Activated T-cell treated with anti-CD3 and anti-CD28 coated beads for 48 hours (primary cell): ENCODE data around the gene DUSP8.
"Not testable (repeated sequence)": the region's sequence is repeated elsewhere in the genome, so short reads cannot be mapped to it uniquely, and the experiment has no call there.

ENCODE experiments used
- DNase-seq: peaks from one replicate; pipeline ENCODE4 v3.0.0-alpha.2; 2020; ENCODE audit warnings: low read depth

DUSP8 gene, protein sequence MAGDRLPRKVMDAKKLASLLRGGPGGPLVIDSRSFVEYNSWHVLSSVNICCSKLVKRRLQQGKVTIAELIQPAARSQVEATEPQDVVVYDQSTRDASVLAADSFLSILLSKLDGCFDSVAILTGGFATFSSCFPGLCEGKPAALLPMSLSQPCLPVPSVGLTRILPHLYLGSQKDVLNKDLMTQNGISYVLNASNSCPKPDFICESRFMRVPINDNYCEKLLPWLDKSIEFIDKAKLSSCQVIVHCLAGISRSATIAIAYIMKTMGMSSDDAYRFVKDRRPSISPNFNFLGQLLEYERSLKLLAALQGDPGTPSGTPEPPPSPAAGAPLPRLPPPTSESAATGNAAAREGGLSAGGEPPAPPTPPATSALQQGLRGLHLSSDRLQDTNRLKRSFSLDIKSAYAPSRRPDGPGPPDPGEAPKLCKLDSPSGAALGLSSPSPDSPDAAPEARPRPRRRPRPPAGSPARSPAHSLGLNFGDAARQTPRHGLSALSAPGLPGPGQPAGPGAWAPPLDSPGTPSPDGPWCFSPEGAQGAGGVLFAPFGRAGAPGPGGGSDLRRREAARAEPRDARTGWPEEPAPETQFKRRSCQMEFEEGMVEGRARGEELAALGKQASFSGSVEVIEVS

GRCh38 chr11:1572197-1573076 lies at the start of gene DUSP8:
DUSP8 (minus strand) TSS chr11:1572271; CDS start chr11:1565826, 6,445 bp downstream.
- peak; percentile 87 for DNase-seq

GRCh38 chr11:1619449-1619848 lies 47.4 kb upstream of the DUSP8 start:
- DNase-seq, result no peak

GRCh38 chr11:1618231-1618630 lies 46.2 kb upstream of the DUSP8 start:
- DNase-seq, result no peak

DNA sequence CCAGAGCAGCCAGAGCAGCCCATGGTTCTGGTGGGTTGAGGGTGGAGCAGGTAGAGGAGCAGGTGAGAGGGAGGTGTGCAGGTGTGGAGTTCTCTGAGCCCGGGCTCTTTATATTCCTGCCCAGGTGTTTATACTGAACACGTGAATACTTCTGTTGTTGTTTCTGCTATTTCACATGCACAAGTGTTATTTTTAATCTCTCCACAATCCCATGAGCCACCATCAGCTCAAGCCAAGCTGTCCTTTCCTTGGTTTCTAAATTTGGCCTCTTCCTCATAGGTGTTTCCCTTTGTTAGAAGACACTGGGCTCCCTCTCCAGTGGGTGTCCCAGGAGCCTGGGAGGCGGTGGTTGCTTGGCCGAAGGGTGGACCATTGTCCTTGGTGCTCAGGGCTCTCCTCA lies 36.3 kb upstream of the DUSP8 start, which contains the start of gene KRTAP5-3:
Gene KRTAP5-3, minus strand, starts transcription at position 101 of the 400 bp plus-strand sequence. Its CDS starts 78 bp downstream, at position 23.
- no peak for DNase-seq

GRCh38 chr11:1607901-1608300 lies 35.8 kb upstream of the DUSP8 start:
- DNase-seq, result not testable (repeated sequence)

DNA sequence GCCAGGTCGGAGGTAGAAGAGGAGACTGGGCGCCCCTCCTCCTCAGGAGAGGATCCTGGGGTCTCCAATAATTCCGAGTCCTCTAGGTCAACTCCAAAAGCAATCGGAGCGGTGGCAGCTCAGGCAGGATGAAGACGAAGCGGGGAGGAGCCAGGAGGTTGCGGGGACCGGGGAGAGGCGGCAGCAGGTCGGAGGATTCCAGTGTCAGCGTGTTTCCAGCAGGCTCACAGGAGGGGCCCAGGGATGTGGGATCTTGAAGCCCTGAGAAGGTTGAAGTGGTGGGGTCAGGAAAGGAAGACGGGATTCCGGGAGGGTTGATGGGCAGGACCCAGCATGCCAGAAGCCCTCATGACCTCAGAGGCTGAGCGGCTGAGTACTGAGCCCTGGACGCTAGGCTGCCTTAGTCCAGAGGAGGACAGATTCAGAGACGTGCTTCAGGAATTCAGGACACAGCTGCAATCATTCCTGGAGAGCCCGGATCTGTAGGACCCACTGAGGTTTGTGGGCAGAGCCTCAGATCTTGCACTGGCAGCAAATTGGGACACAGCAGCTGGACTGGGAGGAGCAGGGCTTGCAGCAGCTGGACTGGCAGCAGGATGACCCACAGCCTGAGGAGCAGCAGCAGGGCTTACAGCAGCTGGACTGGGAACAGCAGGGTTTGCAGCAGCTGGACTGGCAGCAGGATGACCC lies 35.2 kb upstream of the DUSP8 start:
- not testable (repeated sequence) for DNase-seq

- DNase-seq, result not testable (repeated sequence)
These were observed 33.9 kb upstream of the DUSP8 start for GRCh38 chr11:1605923-1606322.

GRCh38 chr11:1604711-1605110 lies 32.6 kb upstream of the DUSP8 start:
- no peak for DNase-seq

GRCh38 chr11:1604181-1604580 lies 32.1 kb upstream of the DUSP8 start:
- no peak for DNase-seq

DNA sequence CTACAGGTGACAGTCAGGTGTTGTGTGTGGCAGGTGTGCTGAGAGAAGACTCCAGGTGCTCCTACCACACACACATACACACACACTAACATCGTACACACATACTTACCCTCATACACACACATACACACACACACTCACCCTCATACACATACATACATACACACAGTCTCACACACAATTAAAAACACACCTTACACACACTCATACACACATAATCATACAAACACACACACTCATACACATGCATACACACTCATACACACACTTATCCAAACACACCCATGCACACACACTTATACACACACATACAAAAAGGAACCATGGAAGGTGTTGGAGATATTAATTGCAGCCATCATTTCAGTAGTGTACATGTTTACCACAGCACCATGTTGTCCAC lies 31.6 kb upstream of the DUSP8 start:
- DNase-seq, result no peak

DNA sequence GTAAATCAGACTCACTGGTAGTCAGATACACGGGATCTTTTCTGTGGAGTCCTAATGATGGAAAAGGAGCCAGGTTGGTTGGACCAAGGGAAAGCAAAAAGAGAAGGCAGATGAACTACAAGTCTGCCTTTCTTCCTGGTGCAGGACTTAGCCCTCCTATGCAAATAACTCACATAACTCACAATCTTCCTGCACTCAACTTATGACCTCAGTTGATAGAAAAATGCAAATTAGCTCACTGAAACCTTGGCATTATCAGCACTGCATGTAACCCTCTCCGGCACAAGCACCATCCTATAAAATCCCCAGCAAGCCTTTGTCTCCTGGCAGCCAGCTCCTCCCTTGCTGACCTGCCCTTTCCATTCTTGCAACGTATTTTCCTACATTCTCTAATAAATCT lies 29.6 kb upstream of the DUSP8 start:
- not testable (repeated sequence) for DNase-seq

GRCh38 chr11:1600626-1601025 lies 28.6 kb upstream of the DUSP8 start:
- no peak for DNase-seq

DNA sequence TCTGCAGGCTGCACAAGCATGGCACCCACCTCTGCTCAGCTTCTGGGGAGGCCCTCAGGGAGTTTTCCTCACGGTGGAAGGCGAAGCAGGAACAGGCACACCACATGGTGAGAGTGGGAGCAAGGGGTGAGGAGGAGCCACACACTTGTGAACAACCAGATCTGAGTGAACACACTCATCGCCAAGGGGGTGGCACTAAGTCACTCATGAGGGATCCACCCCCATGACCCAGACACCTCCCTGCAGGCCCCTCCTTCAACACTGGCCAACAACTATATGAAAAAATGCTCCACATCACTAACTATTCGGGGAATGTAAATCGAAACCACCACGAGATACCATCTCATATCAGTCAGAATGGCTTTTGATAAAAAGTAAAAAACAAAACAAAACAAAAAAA lies 26.7 kb upstream of the DUSP8 start:
- DNase-seq, result no peak

- DNase-seq, result not testable (repeated sequence)
These were observed 26.3 kb upstream of the DUSP8 start for GRCh38 chr11:1598406-1598805.

DNA sequence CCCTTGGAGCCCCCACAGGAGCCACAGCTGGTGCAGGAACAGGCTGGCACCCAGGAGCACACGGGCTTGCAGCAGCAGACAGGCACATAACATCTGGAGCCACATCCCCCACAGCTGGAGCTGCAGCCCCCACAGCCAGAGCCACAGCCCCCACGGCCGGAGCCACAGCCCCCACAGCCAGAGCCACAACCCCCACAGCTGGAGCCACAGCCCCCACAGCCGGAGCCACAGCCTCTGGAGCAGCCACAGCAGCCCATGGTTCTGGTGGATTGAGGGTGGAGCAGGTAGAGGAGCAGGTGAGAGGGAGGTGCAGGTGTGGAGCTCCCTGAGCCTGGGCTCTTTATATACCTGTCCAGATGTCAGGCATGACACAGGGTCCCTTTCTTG lies 25.9 kb upstream of the DUSP8 start, which contains the start of gene KRTAP5-2:
Gene KRTAP5-2, minus strand, starts transcription at position 301 of the 387 bp plus-strand sequence. Its CDS starts 44 bp downstream, at position 257.
- DNase-seq, result no peak

DNA sequence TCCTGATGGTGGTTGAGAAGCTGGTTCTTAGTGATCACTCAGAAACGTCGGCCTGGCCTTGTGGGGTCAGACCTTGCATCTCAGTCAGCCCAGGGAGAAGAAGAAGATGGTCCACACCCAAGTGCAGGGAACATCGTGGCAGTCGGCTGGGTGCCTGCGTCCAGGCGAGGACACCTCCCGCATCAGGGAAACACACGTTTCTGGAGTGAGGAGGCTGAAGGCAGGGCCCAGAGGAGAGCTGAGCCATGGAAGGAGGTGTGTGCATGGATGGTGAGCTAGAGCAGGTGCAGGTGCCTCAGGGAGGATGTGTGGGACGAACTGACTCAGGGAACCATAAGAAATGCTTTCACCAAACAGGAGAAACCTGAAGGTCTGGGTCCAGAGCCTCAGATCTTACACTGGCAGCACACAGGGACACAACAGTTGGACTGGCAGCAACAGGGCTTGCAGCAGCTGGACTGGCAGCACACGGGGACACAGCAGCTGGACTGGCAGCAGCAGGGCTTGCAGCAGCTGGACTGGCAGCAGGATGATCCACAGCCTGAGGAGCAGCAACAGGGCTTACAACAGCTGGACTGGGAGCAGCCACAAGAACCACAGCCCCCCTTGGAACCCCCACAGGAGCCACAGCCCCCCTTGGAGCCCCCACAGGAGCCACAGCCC lies 25.4 kb upstream of the DUSP8 start:
- DNase-seq, result no peak

DNA sequence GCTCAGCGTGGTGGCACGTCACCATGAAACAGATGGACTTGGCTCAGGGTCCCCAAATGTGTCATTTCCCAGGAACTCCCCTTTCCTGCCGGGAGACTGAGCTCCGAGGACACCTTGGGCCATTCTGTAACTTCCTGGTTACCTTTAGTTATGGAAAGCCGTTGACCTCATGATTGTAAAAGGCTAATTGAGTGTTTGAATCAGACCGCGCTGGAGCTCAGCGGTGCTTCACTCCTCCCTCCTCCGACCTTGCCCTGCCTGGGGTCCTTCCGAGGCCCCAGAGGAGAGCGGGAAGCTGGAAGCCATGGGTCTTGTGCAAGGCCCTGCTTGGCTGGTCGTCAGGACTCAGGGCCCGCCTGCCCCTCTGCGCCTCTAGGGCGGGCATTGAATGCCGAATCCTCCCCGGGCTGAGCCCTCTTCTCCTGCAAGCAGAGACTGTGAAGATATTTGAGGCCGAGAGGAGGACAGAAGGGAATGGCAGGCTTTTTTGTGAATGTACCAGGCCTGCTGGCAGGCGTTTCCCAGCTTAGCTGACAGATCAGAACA lies 24.6 kb upstream of the DUSP8 start:
- not testable (repeated sequence) for DNase-seq

DNA sequence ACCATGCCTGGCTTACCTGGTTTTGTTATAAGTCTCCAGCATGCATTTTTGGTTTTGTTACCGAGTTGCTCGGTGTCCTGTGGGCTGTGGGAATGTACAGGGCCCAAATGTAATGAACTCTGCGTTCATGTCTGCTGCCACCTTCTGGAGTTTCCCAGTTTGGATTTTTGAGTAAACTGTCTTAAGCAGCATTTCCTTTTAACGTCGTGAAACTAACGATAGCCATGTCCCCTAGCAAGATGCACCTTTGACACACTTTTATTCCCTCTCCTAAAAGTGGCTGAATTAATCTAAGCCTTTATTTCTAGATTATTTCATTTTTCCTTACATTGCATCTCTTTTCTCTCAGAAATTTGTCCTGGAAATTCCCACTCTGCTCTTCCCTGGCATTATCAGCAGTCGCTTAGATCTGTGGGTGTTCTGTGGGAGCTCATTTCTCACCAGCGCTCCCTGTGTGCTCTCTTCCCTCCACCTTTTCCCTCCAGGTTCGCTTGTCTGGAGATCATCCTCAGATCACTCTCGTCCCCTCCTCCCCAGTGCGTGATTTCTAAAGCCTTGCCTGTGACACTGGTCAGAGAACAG lies 24.0 kb upstream of the DUSP8 start:
- DNase-seq, result not testable (repeated sequence)

DNA sequence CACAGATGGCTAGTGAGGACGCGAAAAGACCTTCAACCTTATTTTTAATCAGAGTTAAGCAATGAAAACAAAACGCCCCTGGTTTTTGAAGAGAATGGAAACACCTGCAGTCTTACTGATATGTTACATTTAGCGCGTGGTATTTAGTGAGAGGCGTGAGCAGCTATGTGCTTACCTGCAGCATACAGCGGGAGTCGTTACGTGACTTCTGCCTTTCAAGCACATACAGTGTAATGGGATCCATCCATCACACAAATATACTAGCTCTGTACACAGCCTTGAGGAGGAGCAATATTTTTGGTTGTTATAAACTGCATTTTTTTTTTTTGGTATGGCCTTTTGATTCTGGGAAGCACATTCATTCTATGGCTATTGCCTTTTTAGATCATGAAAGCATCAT lies 20.6 kb upstream of the DUSP8 start:
- DNase-seq, result no peak

DNA sequence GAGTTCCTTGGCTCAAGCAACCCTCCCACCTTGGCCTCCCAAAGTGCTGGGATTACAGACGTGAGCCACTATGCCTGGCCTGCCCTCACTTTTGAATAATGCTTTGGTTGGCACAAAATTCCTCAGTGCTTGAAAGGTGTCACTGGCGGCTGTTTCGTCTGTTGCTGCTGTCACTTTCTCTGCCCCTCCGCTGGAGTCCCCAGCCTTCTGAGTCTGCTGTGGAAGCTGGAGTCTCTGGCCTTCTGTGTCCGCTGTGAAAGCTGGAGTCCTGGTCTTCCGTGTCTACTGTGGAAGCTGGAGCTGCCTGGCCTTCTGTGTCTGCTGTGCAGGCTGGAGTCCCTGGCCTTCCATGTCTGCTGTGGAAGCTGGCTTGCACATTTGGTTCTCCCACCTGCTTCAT lies 17.9 kb upstream of the DUSP8 start:
- no peak for DNase-seq
